SK-N-SH treated with all-trans-retinoic acid at 6 μM for 48 hours (cell line): Measurements from ENCODE around the gene TMUB1.

ENCODE experiments used
- ATAC-seq: fragments of 200-7000 bp; cut with Tn5 transposase; 3 replicates; pipeline ENCODE4 v1.9.1; 2020; ENCODE audit warnings: mild to moderate bottlenecking, moderate library complexity
- ARNTL ChIP-seq: fragments of 450-650 bp; formaldehyde crosslinking; IDR thresholded peaks from 2 replicates; pipeline ENCODE4 v1.5.0; 2020; ENCODE audit warnings: low read depth, mild to moderate bottlenecking, moderate library complexity, borderline replicate concordance
- BACH2 ChIP-seq: fragments of 250-450 bp; sonication (Bioruptor Pico); IDR thresholded peaks from 2 replicates; pipeline ENCODE4 v1.9.0; 2021; ENCODE audit warnings: mild to moderate bottlenecking, borderline replicate concordance
- CSDC2 ChIP-seq: fragments of 250-450 bp; sonication (Bioruptor Pico); IDR thresholded peaks from 2 replicates; pipeline ENCODE4 v1.5.0; 2020; ENCODE audit warnings: mild to moderate bottlenecking, moderate library complexity
- ESRRG ChIP-seq: fragments of 250-450 bp; sonication (Bioruptor Pico); IDR thresholded peaks from 2 replicates; pipeline ENCODE4 v1.6.1; 2021; ENCODE audit warnings: mild to moderate bottlenecking
- GLIS3 ChIP-seq: fragments of 250-450 bp; sonication (Bioruptor Pico); IDR thresholded peaks from 2 replicates; pipeline ENCODE4 v1.5.0; 2020; ENCODE audit warnings: mild to moderate bottlenecking, moderate library complexity
- ISL1 ChIP-seq: fragments of 250-450 bp; sonication (Bioruptor Pico); IDR thresholded peaks from 2 replicates; pipeline ENCODE4 v2.1.2; 2022; ENCODE audit warnings: mild to moderate bottlenecking, moderate library complexity
- OSR1 ChIP-seq: fragments of 250-450 bp; sonication (Bioruptor Pico); IDR thresholded peaks from 2 replicates; pipeline ENCODE4 v1.8.0; 2022; ENCODE audit warnings: moderate library complexity, mild to moderate bottlenecking, inconsistent platforms
- PATZ1 ChIP-seq: fragments of 250-450 bp; sonication (Bioruptor Pico); IDR thresholded peaks from 2 replicates; pipeline ENCODE4 v1.8.0; 2020; ENCODE audit warnings: mild to moderate bottlenecking, moderate library complexity, borderline replicate concordance
- POU6F1 ChIP-seq: fragments of 250-450 bp; sonication (Bioruptor Pico); IDR thresholded peaks from 2 replicates; pipeline ENCODE4 v1.8.0; 2021; ENCODE audit warnings: low read depth, mild to moderate bottlenecking, moderate library complexity, borderline replicate concordance
- PPARA ChIP-seq: fragments of 250-450 bp; sonication (Bioruptor Pico); IDR thresholded peaks from 2 replicates; pipeline ENCODE4 v1.5.0; 2020; ENCODE audit warnings: mild to moderate bottlenecking, borderline replicate concordance
- RARB ChIP-seq: fragments of 250-450 bp; sonication (Bioruptor Pico); IDR thresholded peaks from 2 replicates; pipeline ENCODE4 v1.8.0; 2021; ENCODE audit warnings: mild to moderate bottlenecking, moderate library complexity
- TCF4 ChIP-seq: fragments of 250-450 bp; sonication (Bioruptor Pico); IDR thresholded peaks from 2 replicates; pipeline ENCODE4 v1.8.0; 2021; ENCODE audit warnings: mild to moderate bottlenecking, moderate library complexity, borderline replicate concordance
- TOX ChIP-seq: fragments of 250-450 bp; sonication (Bioruptor Pico); IDR thresholded peaks from 2 replicates; pipeline ENCODE4 v1.8.0; 2021; ENCODE audit warnings: mild to moderate bottlenecking, moderate library complexity, borderline replicate concordance
- TSHZ2 ChIP-seq: fragments of 250-450 bp; sonication (Bioruptor Pico); IDR thresholded peaks from 2 replicates; pipeline ENCODE4 v1.5.0; 2020; ENCODE audit warnings: mild to moderate bottlenecking, moderate library complexity
- ZC3H10 ChIP-seq: fragments of 250-450 bp; sonication (Bioruptor Pico); IDR thresholded peaks from 2 replicates; pipeline ENCODE4 v1.5.1; 2021; ENCODE audit warnings: mild to moderate bottlenecking, moderate library complexity
- ZFP3 ChIP-seq: fragments of 250-450 bp; sonication (Bioruptor Pico); IDR thresholded peaks from 2 replicates; pipeline ENCODE4 v1.5.0; 2020; ENCODE audit warnings: mild to moderate bottlenecking, moderate library complexity
- ZFP30 ChIP-seq: fragments of 450-650 bp; formaldehyde crosslinking; IDR thresholded peaks from 2 replicates; pipeline ENCODE4 v1.5.0; 2022; ENCODE audit warnings: mild to moderate bottlenecking, moderate library complexity
- ZNF565 ChIP-seq: fragments of 450-650 bp; formaldehyde crosslinking; conservative IDR thresholded peaks from 2 replicates; pipeline ENCODE4 v1.5.0; 2020; ENCODE audit warnings: low read depth, mild to moderate bottlenecking, moderate library complexity
- ZNF70 ChIP-seq: fragments of 450-650 bp; formaldehyde crosslinking; IDR thresholded peaks from 2 replicates; pipeline ENCODE4 v1.5.0; 2020; ENCODE audit warnings: mild to moderate bottlenecking, moderate library complexity
- ZNF8 ChIP-seq: fragments of 450-650 bp; formaldehyde crosslinking; IDR thresholded peaks from 2 replicates; pipeline ENCODE4 v1.5.0; 2020; ENCODE audit warnings: mild to moderate bottlenecking, moderate library complexity

Gene TMUB1

GRCh38 chr7:151118108-151119054 lies 35.1 kb upstream of the TMUB1 start:
- TF ChIP-seq GLIS3, result no peak
- no peak for TF ChIP-seq PPARA (CRISPR knock-in tag)
- no peak for TF ChIP-seq TSHZ2
- TF ChIP-seq OSR1 (CRISPR knock-in tag), result no peak
- TF ChIP-seq CSDC2 (CRISPR knock-in tag), result no peak
- no peak for TF ChIP-seq ZFP3
- TF ChIP-seq RARB (CRISPR knock-in tag), result no peak
- TF ChIP-seq ARNTL, result no peak
- no peak for TF ChIP-seq POU6F1 (CRISPR knock-in tag)
- TF ChIP-seq ZFP30 (CRISPR knock-in tag), result no peak
- TF ChIP-seq TCF4 (CRISPR knock-in tag), result no peak
- no peak for TF ChIP-seq ESRRG (CRISPR knock-in tag)
- TF ChIP-seq ISL1 (CRISPR knock-in tag), result no peak
- TF ChIP-seq, all 23 proteins: peak for 0
- ATAC-seq, result no peak

GRCh38 chr7:151117565-151117964 lies 34.3 kb upstream of the TMUB1 start:
- TF ChIP-seq ZFP30 (CRISPR knock-in tag) (no peak), ZNF70 (CRISPR knock-in tag) (no peak), ZNF565 (CRISPR knock-in tag) (no peak), TCF4 (CRISPR knock-in tag) (no peak), TSHZ2 (no peak), ZC3H10 (CRISPR knock-in tag) (no peak), ISL1 (CRISPR knock-in tag) (no peak), ZNF8 (CRISPR knock-in tag) (no peak), CSDC2 (CRISPR knock-in tag) (no peak), TOX (no peak), PPARA (CRISPR knock-in tag) (no peak), BACH2 (CRISPR knock-in tag) (no peak), ARNTL (no peak)
- no peak for ATAC-seq

GRCh38 chr7:151116603-151117440 lies 33.5 kb upstream of the TMUB1 start:
- ATAC-seq, result no peak
- no peak for TF ChIP-seq ZNF70 (CRISPR knock-in tag)
- no peak for TF ChIP-seq TOX
- TF ChIP-seq ZNF565 (CRISPR knock-in tag), result no peak
- no peak for TF ChIP-seq GLIS3
- TF ChIP-seq OSR1 (CRISPR knock-in tag), result no peak
- no peak for TF ChIP-seq ZFP30 (CRISPR knock-in tag)
- TF ChIP-seq PATZ1, result no peak
- TF ChIP-seq ARNTL, result no peak
- no peak for TF ChIP-seq CSDC2 (CRISPR knock-in tag)
- TF ChIP-seq TSHZ2, result no peak
- no peak for TF ChIP-seq TCF4 (CRISPR knock-in tag)
